Neural cell (in vitro differentiated cells): ENCODE data around the gene TMEM266. TPM values are rescaled to one million over a fixed set of nuclear protein-coding genes. Genes with fewer than 3 reads are reported as not detected.

Experiments used
- H2AFZ ChIP-seq: fragments of 200-600, 300-800 bp; sonication (generic), shearing (Covaris generic); 2 replicates; pipeline ENCODE4 v1.6.0; 2014; ENCODE audit warnings: low read depth, mild to moderate bottlenecking, antibody characterized with exemption, low read length, moderate library complexity
- H3F3A ChIP-seq: fragments of 200-600 bp; shearing (Covaris generic); 2 replicates; pipeline ENCODE4 v1.6.1; 2016; ENCODE audit warnings: mild to moderate bottlenecking, moderate library complexity, mixed read lengths, antibody characterized with exemption, low read length; ENCODE audit not compliant: insufficient read depth, poor library complexity, severe bottlenecking
- H3K27ac ChIP-seq: fragments of 200-600, 300-800 bp; sonication (generic), shearing (Covaris generic); 2 replicates; pipeline ENCODE4 v1.5.1; 2014; ENCODE audit warnings: mild to moderate bottlenecking, low read length, moderate library complexity
- H3K27me3 ChIP-seq: fragments of 300-800, 200-600 bp; sonication (generic), shearing (Covaris generic); 2 replicates; pipeline ENCODE4 v1.6.0; 2014; ENCODE audit warnings: mild to moderate bottlenecking, low read depth, low read length, moderate library complexity; ENCODE audit not compliant: insufficient read depth
- H3K36me3 ChIP-seq: fragments of 300-800, 200-600 bp; sonication (generic), shearing (Covaris generic); 2 replicates; pipeline ENCODE4 v1.5.1; 2014; ENCODE audit warnings: mild to moderate bottlenecking, antibody characterized with exemption, low read length, moderate library complexity; ENCODE audit not compliant: insufficient read depth
- H3K4me2 ChIP-seq: fragments of 300-800, 200-600 bp; sonication (generic), shearing (Covaris generic); 2 replicates; pipeline ENCODE4 v1.6.0; 2014; ENCODE audit warnings: mild to moderate bottlenecking, low read length
- H3K4me3 ChIP-seq: fragments of 300-800, 200-600 bp; sonication (generic), shearing (Covaris generic); 2 replicates; pipeline ENCODE4 v1.5.1; 2014; ENCODE audit warnings: mild to moderate bottlenecking, low read length, moderate library complexity
- H3K79me2 ChIP-seq: fragments of 200-600 bp; shearing (Covaris generic); replicated peaks from 2 replicates; pipeline ENCODE4 v1.6.0; 2014; ENCODE audit warnings: mild to moderate bottlenecking, low read length, moderate library complexity; ENCODE audit not compliant: insufficient read depth
- H3K9ac ChIP-seq: fragments of 300-800, 200-600 bp; sonication (generic), shearing (Covaris generic); 2 replicates; pipeline ENCODE4 v1.6.1; 2016; ENCODE audit warnings: mild to moderate bottlenecking, low read length, mixed read lengths
- H3K9me2 ChIP-seq: fragments of 200-600 bp; shearing (Covaris generic); 2 replicates; pipeline ENCODE4 v1.6.1; 2016; ENCODE audit warnings: mild to moderate bottlenecking, low read length, mixed read lengths; ENCODE audit not compliant: insufficient read depth
- H3K9me3 ChIP-seq: fragments of 200-600, 300-800 bp; sonication (generic), shearing (Covaris generic); 2 replicates; pipeline ENCODE4 v1.6.1; 2016; ENCODE audit warnings: mild to moderate bottlenecking, mixed run types, low read length, moderate library complexity, mixed read lengths
- H4K20me1 ChIP-seq: fragments of 200-600 bp; shearing (Covaris generic); 2 replicates; pipeline ENCODE4 v1.6.1; 2016; ENCODE audit warnings: mild to moderate bottlenecking, mixed run types; ENCODE audit not compliant: insufficient read depth
- EP300 ChIP-seq: fragments of 450-650 bp; conservative IDR thresholded peaks from 2 replicates; pipeline ENCODE4 v1.6.1; 2014; ENCODE audit warnings: antibody characterized with exemption, mild to moderate bottlenecking, moderate library complexity; ENCODE audit not compliant: poor library complexity, severe bottlenecking
- EZH2 ChIP-seq: fragments of 200-600, 300-800 bp; shearing (Covaris generic), sonication (generic); IDR thresholded peaks from 2 replicates; pipeline ENCODE4 v1.6.1; 2014; ENCODE audit warnings: antibody characterized with exemption, low read length, borderline replicate concordance, mild to moderate bottlenecking; ENCODE audit not compliant: insufficient read depth, poor library complexity, severe bottlenecking
- MXI1 ChIP-seq: fragments of 450-650 bp; conservative IDR thresholded peaks from 2 replicates; pipeline ENCODE4 v1.6.1; 2014; ENCODE audit warnings: antibody characterized with exemption, mild to moderate bottlenecking; ENCODE audit not compliant: poor library complexity, severe bottlenecking
- POLR2AphosphoS5 ChIP-seq: IDR thresholded peaks from 2 replicates; pipeline ENCODE4 v1.6.1; 2012
- RAD21 ChIP-seq: fragments of 450-650 bp; conservative IDR thresholded peaks from 2 replicates; pipeline ENCODE4 v1.6.1; 2014; ENCODE audit warnings: antibody characterized with exemption, mild to moderate bottlenecking, moderate library complexity
- SMC3 ChIP-seq: fragments of 450-650 bp; conservative IDR thresholded peaks from 2 replicates; pipeline ENCODE4 v1.6.1; 2014; ENCODE audit warnings: antibody characterized with exemption, mild to moderate bottlenecking, moderate library complexity; ENCODE audit not compliant: poor library complexity
- TAF1 ChIP-seq: IDR thresholded peaks from 2 replicates; pipeline ENCODE4 v1.6.1; 2012; ENCODE audit warnings: low read depth
- polyA plus RNA-seq: library from polyadenylated mRNA; depleted of rRNA; stranded (reverse); fragments of >200 nt; gene quantifications from 2 replicates; pipeline ENCODE4 v1.2.3, GENCODE V29; 2014
- TF ChIP-seq, protein P1 (sequence below): fragments of 450-650 bp; IDR thresholded peaks from 2 replicates; pipeline ENCODE4 v1.5.1; 2014; ENCODE audit warnings: antibody characterized with exemption, mild to moderate bottlenecking, moderate library complexity; ENCODE audit not compliant: poor library complexity, severe bottlenecking
- TF ChIP-seq, protein P2 (sequence below): IDR thresholded peaks from 2 replicates; pipeline ENCODE4 v1.6.1; 2012; ENCODE audit warnings: borderline replicate concordance

TMEM266 gene
- polyA plus RNA-seq, 1 donor from 2014 or later, result 17.6 TPM

DNA sequence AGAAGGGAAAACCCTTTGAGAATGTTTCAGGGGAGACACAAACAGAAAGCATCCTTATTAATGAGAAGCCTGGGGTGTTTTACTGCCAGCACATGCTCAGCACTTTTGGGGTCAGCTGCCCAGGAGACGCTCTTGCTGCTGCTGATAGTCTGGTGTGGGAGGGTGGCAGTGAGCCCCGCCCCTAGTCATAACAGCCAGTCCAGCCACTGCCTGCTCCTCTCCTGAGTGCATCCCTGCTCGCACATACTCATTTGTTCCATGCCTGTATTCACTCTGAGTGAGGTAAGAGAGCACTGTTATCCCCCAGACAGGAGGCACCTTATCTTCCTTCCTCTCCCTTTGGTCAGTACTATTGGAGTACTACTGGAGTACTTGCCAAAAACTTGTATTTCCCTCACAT lies 150.2 kb downstream of the TMEM266 start:
- Histone ChIP-seq H3K27ac (no peak overlapping the region), H3K9me2 (no peaks in the 10 kb centered on the region), H3K4me2 (no peak overlapping the region), H3K79me2 (no peaks in the 10 kb centered on the region), H3F3A (no peaks in the 10 kb centered on the region), H3K4me3 (no peak overlapping the region), H3K9ac (no peak overlapping the region), H3K9me3 (no peaks in the 10 kb centered on the region), H3K36me3 (peaks cover 4% of the 10 kb centered on the region), H3K27me3 (no peaks in the 10 kb centered on the region), H4K20me1 (no peaks in the 10 kb centered on the region), H2AFZ (no peak overlapping the region)
- no peak for TF ChIP-seq POLR2AphosphoS5
- TF ChIP-seq, protein P1, sequence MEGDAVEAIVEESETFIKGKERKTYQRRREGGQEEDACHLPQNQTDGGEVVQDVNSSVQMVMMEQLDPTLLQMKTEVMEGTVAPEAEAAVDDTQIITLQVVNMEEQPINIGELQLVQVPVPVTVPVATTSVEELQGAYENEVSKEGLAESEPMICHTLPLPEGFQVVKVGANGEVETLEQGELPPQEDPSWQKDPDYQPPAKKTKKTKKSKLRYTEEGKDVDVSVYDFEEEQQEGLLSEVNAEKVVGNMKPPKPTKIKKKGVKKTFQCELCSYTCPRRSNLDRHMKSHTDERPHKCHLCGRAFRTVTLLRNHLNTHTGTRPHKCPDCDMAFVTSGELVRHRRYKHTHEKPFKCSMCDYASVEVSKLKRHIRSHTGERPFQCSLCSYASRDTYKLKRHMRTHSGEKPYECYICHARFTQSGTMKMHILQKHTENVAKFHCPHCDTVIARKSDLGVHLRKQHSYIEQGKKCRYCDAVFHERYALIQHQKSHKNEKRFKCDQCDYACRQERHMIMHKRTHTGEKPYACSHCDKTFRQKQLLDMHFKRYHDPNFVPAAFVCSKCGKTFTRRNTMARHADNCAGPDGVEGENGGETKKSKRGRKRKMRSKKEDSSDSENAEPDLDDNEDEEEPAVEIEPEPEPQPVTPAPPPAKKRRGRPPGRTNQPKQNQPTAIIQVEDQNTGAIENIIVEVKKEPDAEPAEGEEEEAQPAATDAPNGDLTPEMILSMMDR, result no peak
- no peak for TF ChIP-seq MXI1
- TF ChIP-seq RAD21, result no peak
- no peak for TF ChIP-seq TAF1
- TF ChIP-seq EZH2, result no peak
- TF ChIP-seq, protein P2, sequence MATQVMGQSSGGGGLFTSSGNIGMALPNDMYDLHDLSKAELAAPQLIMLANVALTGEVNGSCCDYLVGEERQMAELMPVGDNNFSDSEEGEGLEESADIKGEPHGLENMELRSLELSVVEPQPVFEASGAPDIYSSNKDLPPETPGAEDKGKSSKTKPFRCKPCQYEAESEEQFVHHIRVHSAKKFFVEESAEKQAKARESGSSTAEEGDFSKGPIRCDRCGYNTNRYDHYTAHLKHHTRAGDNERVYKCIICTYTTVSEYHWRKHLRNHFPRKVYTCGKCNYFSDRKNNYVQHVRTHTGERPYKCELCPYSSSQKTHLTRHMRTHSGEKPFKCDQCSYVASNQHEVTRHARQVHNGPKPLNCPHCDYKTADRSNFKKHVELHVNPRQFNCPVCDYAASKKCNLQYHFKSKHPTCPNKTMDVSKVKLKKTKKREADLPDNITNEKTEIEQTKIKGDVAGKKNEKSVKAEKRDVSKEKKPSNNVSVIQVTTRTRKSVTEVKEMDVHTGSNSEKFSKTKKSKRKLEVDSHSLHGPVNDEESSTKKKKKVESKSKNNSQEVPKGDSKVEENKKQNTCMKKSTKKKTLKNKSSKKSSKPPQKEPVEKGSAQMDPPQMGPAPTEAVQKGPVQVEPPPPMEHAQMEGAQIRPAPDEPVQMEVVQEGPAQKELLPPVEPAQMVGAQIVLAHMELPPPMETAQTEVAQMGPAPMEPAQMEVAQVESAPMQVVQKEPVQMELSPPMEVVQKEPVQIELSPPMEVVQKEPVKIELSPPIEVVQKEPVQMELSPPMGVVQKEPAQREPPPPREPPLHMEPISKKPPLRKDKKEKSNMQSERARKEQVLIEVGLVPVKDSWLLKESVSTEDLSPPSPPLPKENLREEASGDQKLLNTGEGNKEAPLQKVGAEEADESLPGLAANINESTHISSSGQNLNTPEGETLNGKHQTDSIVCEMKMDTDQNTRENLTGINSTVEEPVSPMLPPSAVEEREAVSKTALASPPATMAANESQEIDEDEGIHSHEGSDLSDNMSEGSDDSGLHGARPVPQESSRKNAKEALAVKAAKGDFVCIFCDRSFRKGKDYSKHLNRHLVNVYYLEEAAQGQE, result no peak

DNA sequence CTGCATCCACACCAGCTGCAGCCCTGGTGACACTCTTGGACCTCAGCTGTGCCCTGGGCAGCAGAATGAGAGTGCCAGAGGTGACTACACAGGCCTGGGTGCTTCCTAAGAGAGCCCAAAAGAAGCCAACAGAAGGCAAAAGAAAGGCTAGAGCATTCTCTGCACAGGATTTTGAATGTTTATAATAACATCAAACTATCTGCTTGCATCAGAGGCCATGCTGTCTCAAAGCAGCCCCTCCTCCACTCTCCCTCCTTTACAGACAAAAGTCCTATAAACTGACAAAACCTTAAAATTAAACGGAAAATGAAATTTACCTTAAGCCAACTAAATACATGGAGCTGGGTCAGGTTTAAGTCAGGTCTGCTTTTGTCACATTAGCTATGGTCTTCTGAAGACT lies 155.8 kb downstream of the TMEM266 start:
- Histone ChIP-seq H3K27ac (no peak overlapping the region), H3K4me2 (no peak overlapping the region), H3K9me2 (no peaks in the 10 kb centered on the region), H3K27me3 (no peaks in the 10 kb centered on the region), H3K9ac (no peak overlapping the region), H3F3A (no peaks in the 10 kb centered on the region), H3K4me3 (no peak overlapping the region), H4K20me1 (no peaks in the 10 kb centered on the region), H3K36me3 (peaks cover 8% of the 10 kb centered on the region), H2AFZ (no peak overlapping the region), H3K79me2 (no peaks in the 10 kb centered on the region), H3K9me3 (no peaks in the 10 kb centered on the region)
- TF ChIP-seq MXI1 (no peak), TAF1 (no peak), POLR2AphosphoS5 (no peak), EZH2 (no peak), RAD21 (no peak), SMC3 (no peak), EP300 (no peak)
- TF ChIP-seq, protein P1, result no peak
- TF ChIP-seq, protein P2, result no peak
